ENCODE data around the gene ZSCAN5A.

- TF ChIP-seq CTCF (IDR thresholded peaks at IDR 0.05; ENCODE audit: insufficient read depth, low read length, poor library complexity, severe bottlenecking), result no peak
- TF ChIP-seq EZH2phosphoT487 (conservative IDR thresholded peaks at IDR 0.05; ENCODE audit: low read length), result no peak
Observed at GRCh38 chr19:56312787-56313657, 1.6 kb downstream of the ZSCAN5A start.

Measured in SU-DHL-6 (cell line).